Stomach (tissue), 19 donors: ENCODE data around the gene CLEC10A. TPM values are rescaled to one million over a fixed set of nuclear protein-coding genes. Genes with fewer than 3 reads are reported as not detected.
"Not testable (repeated sequence)": the region's sequence is repeated elsewhere in the genome, so short reads cannot be mapped to it uniquely, and the experiment has no call there.

Experiments used
- DNase-seq, 2 donors: peaks; one replicate each; pipeline versions ENCODE4 v3.0.0 to v3.0.0-alpha.2; 2013 to 2019
- H3K27ac ChIP-seq, 5 donors: fragments of 200-600 bp in 4 of 5; sonication (generic) in 4 of 5; one replicate each; pipeline ENCODE4 v1.5.1; 2013 to 2019; ENCODE audit warnings: mild to moderate bottlenecking in 1 of 5, moderate library complexity in 1 of 5
- H3K27me3 ChIP-seq, 3 donors: fragments of 200-600 bp; sonication (generic); one replicate each; pipeline ENCODE4 v1.5.1; 2017 to 2019; ENCODE audit warnings: mixed run types in 1 of 3
- H3K36me3 ChIP-seq, 4 donors: fragments of 200-600 bp; sonication (generic); 1 replicate in 3 of 4; 2 replicates in 1 of 4; pipeline ENCODE4 v1.5.1; 2016 to 2019
- H3K4me1 ChIP-seq, 4 donors: fragments of 200-600 bp; sonication (generic); one replicate each; pipeline ENCODE4 v1.5.1; 2016 to 2019
- H3K4me3 ChIP-seq, 4 donors: fragments of 200-600 bp; sonication (generic) in 3 of 4; one replicate each; pipeline ENCODE4 v1.5.1; 2016 to 2019; ENCODE audit warnings: mild to moderate bottlenecking in 1 of 4
- H3K9me3 ChIP-seq, 4 donors: fragments of 200-600 bp; sonication (generic); one replicate each; pipeline ENCODE4 v1.5.1; 2016 to 2019
- EP300 ChIP-seq: sonication (generic); formaldehyde crosslinking; IDR thresholded peaks from one replicate; pipeline ENCODE4 v1.6.1; 2017; ENCODE audit warnings: antibody characterized with exemption
- POLR2A ChIP-seq, 4 donors: fragments of 450-650 bp; IDR thresholded peaks; one replicate each; pipeline ENCODE4 v1.6.1; 2016; ENCODE audit warnings: antibody characterized with exemption in 4 of 4, control low read depth in 2 of 4, mild to moderate bottlenecking in 1 of 4, moderate library complexity in 1 of 4
- POLR2AphosphoS5 ChIP-seq, 3 donors: sonication (generic); formaldehyde crosslinking; IDR thresholded peaks; one replicate each; pipeline ENCODE4 v1.6.1; 2016; ENCODE audit warnings: antibody characterized with exemption in 3 of 3
- WGBS, 5 donors: extraction: QIAGEN DNeasy Blood & Tissue Kit in 3 of 5; methylation state at CpG; one replicate each; pipeline versions ENCODE4 v1.1.5 to v1.1.7; 2013 to 2018; 5-methylcytosine and 5-hydroxymethylcytosine counted together
- intact Hi-C: fragments of 100-400 bp; cut with DNase I; formaldehyde crosslinking; loops from one replicate; pipeline ENCODE4 v1.15.1; 2023; ENCODE audit warnings: low total_unique reads
- long read RNA-seq, 10 donors: transcript quantifications; one replicate each; lab custom pipeline, GENCODE V29; 2026
- polyA plus RNA-seq, 3 donors: library from polyadenylated mRNA; stranded (reverse); fragments of 200-250 nt; gene quantifications; one replicate each; pipeline ENCODE4 v1.2.3, GENCODE V29; 2013
- total RNA-seq, 5 donors: library from RNA; depleted of rRNA; stranded (reverse); fragments of >200 nt; gene quantifications; one replicate each; pipeline versions ENCODE4 v1.1.0 to v1.2.3, GENCODE V29; 2014 to 2016
- TF ChIP-seq, protein P1 (sequence below), 7 experiments: fragments of 450-650 bp in 4 of 7; fragments of 200-600 bp in 3 of 7; sonication (generic) in 3 of 7; IDR thresholded peaks; one replicate each; pipeline ENCODE4 v1.5.1; 2016 to 2019; ENCODE audit warnings: antibody characterized with exemption in 7 of 7, control low read depth in 2 of 7, mild to moderate bottlenecking in 1 of 7
- donor health status: healthy with polysubstance abuse.
- donor health status: Bipolar disorder and iron deficiency.
- donor health status: healthy.

Gene CLEC10A, protein sequence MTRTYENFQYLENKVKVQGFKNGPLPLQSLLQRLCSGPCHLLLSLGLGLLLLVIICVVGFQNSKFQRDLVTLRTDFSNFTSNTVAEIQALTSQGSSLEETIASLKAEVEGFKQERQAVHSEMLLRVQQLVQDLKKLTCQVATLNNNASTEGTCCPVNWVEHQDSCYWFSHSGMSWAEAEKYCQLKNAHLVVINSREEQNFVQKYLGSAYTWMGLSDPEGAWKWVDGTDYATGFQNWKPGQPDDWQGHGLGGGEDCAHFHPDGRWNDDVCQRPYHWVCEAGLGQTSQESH
- total RNA-seq (1 to 10 TPM in 2 of 5 donors, not detected in 3; 1.2 to 4.8 TPM), polyA plus RNA-seq (1 to 10 TPM in 2 of 3 donors, under 1 TPM in 1; 0.75 to 6.6 (median 2.2) TPM)
- long read RNA-seq, donor 1, partial matches to known transcripts, result 0 of 1 reads
- long read RNA-seq, donor 1, other reads (novel, unspliced or antisense), result 0 of 1 reads
- long read RNA-seq, donor 2, result 0 reads
- long read RNA-seq, donor 3, partial matches to known transcripts, result 0 of 1 reads
- long read RNA-seq, donor 3, other reads (novel, unspliced or antisense), result 0 of 1 reads
- long read RNA-seq, donor 4, result 0 reads
- long read RNA-seq, donor 5, partial matches to known transcripts, result 0 of 1 reads
- long read RNA-seq, donor 5, other reads (novel, unspliced or antisense), result 0 of 1 reads
- long read RNA-seq, donor 6, partial matches to known transcripts, result 0 of 3 reads
- long read RNA-seq, donor 6, other reads (novel, unspliced or antisense), result 0 of 3 reads
- long read RNA-seq, donor 7, partial matches to known transcripts, result 0 of 1 reads
- long read RNA-seq, donor 7, other reads (novel, unspliced or antisense), result 0 of 1 reads
- long read RNA-seq, donor 8, result 0 reads
- long read RNA-seq, donor 9, result 0 reads
- long read RNA-seq, donor 10, result 0 reads

DNA sequence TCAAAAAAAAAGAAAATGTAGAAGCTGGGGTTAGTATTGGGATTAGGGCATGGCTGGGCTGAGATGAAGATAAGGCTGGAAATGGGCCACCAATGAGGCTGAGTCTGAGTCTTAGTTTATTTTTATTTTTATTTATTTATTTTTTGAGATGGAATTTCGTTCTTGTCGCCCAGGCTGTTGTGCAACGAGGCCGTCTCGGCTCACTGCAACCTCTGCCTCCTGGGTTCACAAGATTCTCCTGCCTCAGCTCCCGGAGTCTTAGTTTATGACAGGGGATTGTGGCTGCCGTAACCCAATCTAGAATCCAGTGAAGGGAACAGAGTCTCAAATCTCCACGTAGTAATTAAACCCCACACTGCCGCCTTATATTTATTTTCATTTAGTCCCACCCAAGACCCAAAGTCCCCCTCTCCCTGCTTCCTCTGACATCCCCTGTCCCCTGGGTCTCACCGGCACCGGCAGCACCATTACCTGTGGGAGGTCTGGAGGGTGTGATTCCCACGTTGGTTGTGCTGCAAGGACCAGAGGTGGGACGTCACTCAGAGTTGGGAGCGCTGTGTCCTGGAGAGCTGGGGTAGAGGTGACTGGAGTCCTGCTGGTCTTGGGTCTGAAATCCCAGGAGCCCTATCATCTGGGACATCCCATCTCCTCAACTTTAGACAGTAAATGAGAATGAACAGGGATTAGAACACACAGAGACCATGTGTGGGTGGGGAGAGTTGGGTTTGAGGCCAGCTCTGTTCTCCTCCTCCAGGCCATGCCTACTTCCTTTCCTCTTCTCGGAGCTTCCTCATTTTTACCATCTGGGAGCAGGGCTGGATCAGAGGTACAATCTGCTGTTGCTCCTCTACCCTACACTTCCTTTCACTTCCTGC lies at the start of gene CLEC10A:
Gene CLEC10A (minus strand): TSS at position 671 of the 875 bp plus-strand sequence. CDS start 1,439 bp downstream, outside the sequence.
- no peak for TF ChIP-seq POLR2A (IDR thresholded peaks at IDR 0.05)
- TF ChIP-seq, protein P1, sequence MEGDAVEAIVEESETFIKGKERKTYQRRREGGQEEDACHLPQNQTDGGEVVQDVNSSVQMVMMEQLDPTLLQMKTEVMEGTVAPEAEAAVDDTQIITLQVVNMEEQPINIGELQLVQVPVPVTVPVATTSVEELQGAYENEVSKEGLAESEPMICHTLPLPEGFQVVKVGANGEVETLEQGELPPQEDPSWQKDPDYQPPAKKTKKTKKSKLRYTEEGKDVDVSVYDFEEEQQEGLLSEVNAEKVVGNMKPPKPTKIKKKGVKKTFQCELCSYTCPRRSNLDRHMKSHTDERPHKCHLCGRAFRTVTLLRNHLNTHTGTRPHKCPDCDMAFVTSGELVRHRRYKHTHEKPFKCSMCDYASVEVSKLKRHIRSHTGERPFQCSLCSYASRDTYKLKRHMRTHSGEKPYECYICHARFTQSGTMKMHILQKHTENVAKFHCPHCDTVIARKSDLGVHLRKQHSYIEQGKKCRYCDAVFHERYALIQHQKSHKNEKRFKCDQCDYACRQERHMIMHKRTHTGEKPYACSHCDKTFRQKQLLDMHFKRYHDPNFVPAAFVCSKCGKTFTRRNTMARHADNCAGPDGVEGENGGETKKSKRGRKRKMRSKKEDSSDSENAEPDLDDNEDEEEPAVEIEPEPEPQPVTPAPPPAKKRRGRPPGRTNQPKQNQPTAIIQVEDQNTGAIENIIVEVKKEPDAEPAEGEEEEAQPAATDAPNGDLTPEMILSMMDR (IDR thresholded peaks at IDR 0.05), result no peak
- Histone ChIP-seq H3K27ac (peak within 1 kb of the TSS in 3 of 5 donors; percentile 17 to 42 (median 24)), H3K4me1 (peaks cover 0 to 6% (median 0%) of the 10 kb centered on the region in 4 donors), H3K36me3 (no peaks in the 10 kb centered on the region), H3K4me3 (no peak within 1 kb of the TSS), H3K27me3 (peaks cover 0 to 5% (median 0%) of the 10 kb centered on the region in 3 donors), H3K9me3 (no peaks in the 10 kb centered on the region)
- no peak for DNase-seq
- WGBS, 5 donors, result 57 to 71% (median 70%) methylated on average over 15 of the region's 15 CpGs
- intact Hi-C loops, result no loop called here

DNA sequence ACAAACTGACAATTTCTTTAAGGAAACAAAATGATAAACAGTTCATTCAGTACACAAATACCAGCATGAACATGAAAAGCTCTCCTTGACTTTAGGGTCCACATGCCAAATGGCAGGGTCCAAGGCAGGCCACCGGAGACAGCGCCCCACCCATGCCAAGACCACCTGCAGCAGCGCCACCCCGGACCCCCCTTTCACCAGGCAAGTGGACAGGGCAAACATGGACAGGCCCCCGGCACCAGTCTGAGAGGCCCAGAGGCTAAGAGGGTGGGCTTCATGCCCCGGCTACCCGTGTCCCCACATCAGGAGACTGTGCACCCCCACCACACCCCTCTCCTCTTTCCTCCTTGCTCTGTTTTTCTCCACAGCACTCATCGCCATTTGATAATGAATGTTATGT lies 49.3 kb upstream of the CLEC10A start:
- DNase-seq, result no peak
- Histone ChIP-seq H3K9me3 (no peaks in the 10 kb centered on the region), H3K27me3 (peaks cover 0 to 62% (median 0%) of the 10 kb centered on the region in 3 donors), H3K36me3 (no peaks in the 10 kb centered on the region), H3K4me1 (peaks cover 0 to 13% (median 4%) of the 10 kb centered on the region in 4 donors), H3K4me3 (no peak overlapping the region), H3K27ac (no peak overlapping the region)
- intact Hi-C loops, result no loop called here
- 79 to 90% (median 83%) methylated on average over 8 of the region's 8 CpGs for WGBS, 5 donors
- TF ChIP-seq POLR2AphosphoS5 (IDR thresholded peaks at IDR 0.05) (no peak), EP300 (no peak), POLR2A (IDR thresholded peaks at IDR 0.05) (no peak)
- TF ChIP-seq, protein P1 (IDR thresholded peaks at IDR 0.05), result no peak

DNA sequence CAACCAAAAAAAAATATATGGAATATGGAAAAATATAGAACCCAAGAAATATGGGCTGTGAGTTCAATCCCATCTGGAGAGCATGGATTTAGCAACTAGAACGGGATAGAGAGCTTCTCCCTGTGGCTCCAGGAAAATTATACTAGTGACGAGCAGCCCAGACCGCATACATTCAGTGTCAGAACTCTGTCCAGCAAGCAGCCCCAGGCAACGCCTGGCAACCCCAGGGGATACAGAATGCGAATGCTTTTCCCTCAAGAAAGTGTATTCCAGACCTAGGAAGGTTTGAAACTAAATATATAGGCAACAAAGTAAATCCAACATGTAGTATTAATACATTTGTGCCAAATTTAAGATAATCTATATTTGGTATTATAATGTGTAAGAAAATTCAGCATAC lies 48.1 kb upstream of the CLEC10A start:
- intact Hi-C loops, result no loop called here
- peaks cover 0 to 62% (median 1%) of the 10 kb centered on the region in 3 donors for H3K27me3 ChIP-seq
- H3K27ac ChIP-seq, result no peak overlapping the region
- 63 to 78% (median 72%) methylated on average over 5 of the region's 5 CpGs for WGBS, 5 donors
- H3K4me1 ChIP-seq, result peaks cover 0 to 8% (median 3%) of the 10 kb centered on the region in 4 donors
- H3K36me3 ChIP-seq, result no peaks in the 10 kb centered on the region
- no peaks in the 10 kb centered on the region for H3K9me3 ChIP-seq
- no peak for DNase-seq
- H3K4me3 ChIP-seq, result no peak overlapping the region
- TF ChIP-seq POLR2A (IDR thresholded peaks at IDR 0.05) (no peak), EP300 (no peak), POLR2AphosphoS5 (IDR thresholded peaks at IDR 0.05) (no peak)

DNA sequence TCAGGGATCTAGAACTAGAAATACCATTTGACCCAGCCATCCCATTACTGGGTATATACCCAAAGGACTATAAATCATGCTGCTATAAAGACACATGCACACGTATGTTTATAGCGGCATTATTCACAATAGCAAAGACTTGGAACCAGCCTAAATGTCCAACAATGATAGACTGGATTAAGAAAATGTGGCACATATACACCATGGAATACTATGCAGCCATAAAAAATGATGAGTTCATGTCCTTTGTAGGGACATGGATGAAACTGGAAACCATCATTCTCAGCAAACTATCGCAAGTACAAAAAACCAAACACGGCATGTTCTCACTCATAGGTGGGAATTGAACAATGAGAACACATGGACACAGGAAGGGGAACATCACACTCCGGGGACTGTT lies 47.5 kb upstream of the CLEC10A start:
- H3K4me1 ChIP-seq, DNase-seq, H3K4me3 ChIP-seq, intact Hi-C loops, H3K9me3 ChIP-seq, H3K27ac ChIP-seq, H3K36me3 ChIP-seq: not testable (repeated sequence)
- peaks cover 0 to 62% (median 5%) of the 10 kb centered on the region in 3 donors for H3K27me3 ChIP-seq
- 88 to 98% (median 93%) methylated on average over 4 to 5 of the region's 5 CpGs for WGBS, 5 donors

DNA sequence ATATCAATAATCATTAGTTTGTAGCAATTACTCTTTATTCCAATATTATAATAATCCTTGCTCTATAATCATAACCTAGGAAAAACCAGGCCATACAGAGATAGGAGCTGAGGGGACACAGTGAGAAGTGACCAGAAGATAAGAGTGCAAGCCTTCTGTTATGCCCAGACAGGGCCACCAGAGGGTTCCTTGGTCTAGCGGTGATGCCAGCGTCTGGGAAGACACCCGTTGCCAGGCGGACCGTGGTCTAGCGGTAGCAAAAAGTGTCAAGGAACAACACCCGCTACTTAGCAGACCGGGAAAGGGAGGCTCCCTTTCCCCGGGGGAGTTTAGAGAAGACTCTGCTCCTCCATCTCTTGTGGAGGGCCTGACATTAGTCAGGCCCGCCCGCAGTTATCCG lies 46.3 kb upstream of the CLEC10A start:
- H3K27ac ChIP-seq, H3K4me3 ChIP-seq, H3K4me1 ChIP-seq, intact Hi-C loops, DNase-seq, H3K36me3 ChIP-seq, H3K9me3 ChIP-seq: not testable (repeated sequence)
- H3K27me3 ChIP-seq, result peaks cover 0 to 63% (median 5%) of the 10 kb centered on the region in 3 donors
- 77 to 87% (median 86%) methylated on average over 12 of the region's 12 CpGs for WGBS, 5 donors
